ENCODE data around the gene FAM163A. TPM values are rescaled to one million over a fixed set of nuclear protein-coding genes. Genes with fewer than 3 reads are reported as not detected.

Gene FAM163A
- total and polyA plus RNA-seq, 2 donors (not counting 1 experiment from before 2014, with no cell fraction given) = not detected

GRCh38 chr1:179744401-179745130, 1.5 kb downstream of the FAM163A start:
- DNase-seq (ENCODE audit: low read depth in 2 of 2) = no peak
- TF ChIP-seq CTCF (conservative IDR thresholded peaks at IDR 0.05 in 1 of 2, IDR thresholded peaks at IDR 0.05 in 1 of 2; ENCODE audit: low read depth in 1 of 2, low read length in 2 of 2) = no peak
- TF ChIP-seq EZH2 (IDR thresholded peaks at IDR 0.05; ENCODE audit: low read length, missing control alignments) = peak; percentile 3
- Histone ChIP-seq H3K79me2 (ENCODE audit: control insufficient read depth, insufficient read depth, low read length) (no peaks in the 10 kb centered on the region), H2AFZ (ENCODE audit: low read length) (no peak overlapping the region), H3K9me3 (ENCODE audit: control insufficient read depth, insufficient read depth, low read depth, low read length) (no peaks in the 10 kb centered on the region), H3K4me3 (replicated peaks in 1 of 4; ENCODE audit: control extremely low read depth in 1 of 4, insufficient read depth in 1 of 4, low read depth in 3 of 4, low read length in 4 of 4) (no peak overlapping the region), H3K4me1 (ENCODE audit: control insufficient read depth, extremely low read depth, insufficient read depth, low read length) (no peaks in the 10 kb centered on the region), H3K27ac (ENCODE audit: insufficient read depth, low read length) (no peak overlapping the region), H3K36me3 (ENCODE audit: control insufficient read depth, insufficient read depth, low read length) (no peaks in the 10 kb centered on the region), H3K9ac (ENCODE audit: insufficient read depth, low read length) (no peak overlapping the region), H3K4me2 (ENCODE audit: extremely low read depth, insufficient read depth, low read length) (no peak overlapping the region), H3K27me3 (ENCODE audit: control insufficient read depth, insufficient read depth, low read length) (peaks cover 40% of the 10 kb centered on the region), H4K20me1 (ENCODE audit: control insufficient read depth, extremely low read depth, insufficient read depth, low read length) (no peaks in the 10 kb centered on the region)

GRCh38 chr1:179745131-179745611, 2.1 kb downstream of the FAM163A start:
- Histone ChIP-seq H3K4me3 (replicated peaks in 1 of 4; ENCODE audit: control extremely low read depth in 1 of 4, insufficient read depth in 1 of 4, low read depth in 3 of 4, low read length in 4 of 4) (no peak overlapping the region), H3K4me1 (ENCODE audit: control insufficient read depth, extremely low read depth, insufficient read depth, low read length) (no peaks in the 10 kb centered on the region), H3K9ac (ENCODE audit: insufficient read depth, low read length) (no peak overlapping the region), H3K36me3 (ENCODE audit: control insufficient read depth, insufficient read depth, low read length) (no peaks in the 10 kb centered on the region), H3K27me3 (ENCODE audit: control insufficient read depth, insufficient read depth, low read length) (peaks cover 40% of the 10 kb centered on the region), H3K4me2 (ENCODE audit: extremely low read depth, insufficient read depth, low read length) (no peak overlapping the region), H3K27ac (ENCODE audit: insufficient read depth, low read length) (no peak overlapping the region), H4K20me1 (ENCODE audit: control insufficient read depth, extremely low read depth, insufficient read depth, low read length) (no peaks in the 10 kb centered on the region), H3K79me2 (ENCODE audit: control insufficient read depth, insufficient read depth, low read length) (no peaks in the 10 kb centered on the region), H2AFZ (ENCODE audit: low read length) (no peak overlapping the region), H3K9me3 (ENCODE audit: control insufficient read depth, insufficient read depth, low read depth, low read length) (no peaks in the 10 kb centered on the region)
- TF ChIP-seq CTCF (conservative IDR thresholded peaks at IDR 0.05 in 1 of 2, IDR thresholded peaks at IDR 0.05 in 1 of 2; ENCODE audit: low read depth in 1 of 2, low read length in 2 of 2) = no peak
- TF ChIP-seq EZH2 (IDR thresholded peaks at IDR 0.05; ENCODE audit: low read length, missing control alignments) = peak; percentile 9
- DNase-seq (ENCODE audit: low read depth in 2 of 2) = no peak

GRCh38 chr1:179745743-179746142, 2.7 kb downstream of the FAM163A start:
- Histone ChIP-seq H3K4me3 (replicated peaks in 1 of 4; ENCODE audit: control extremely low read depth in 1 of 4, insufficient read depth in 1 of 4, low read depth in 3 of 4, low read length in 4 of 4) (no peak overlapping the region), H3K36me3 (ENCODE audit: control insufficient read depth, insufficient read depth, low read length) (no peaks in the 10 kb centered on the region), H3K9ac (ENCODE audit: insufficient read depth, low read length) (no peak overlapping the region), H2AFZ (ENCODE audit: low read length) (no peak overlapping the region), H4K20me1 (ENCODE audit: control insufficient read depth, extremely low read depth, insufficient read depth, low read length) (no peaks in the 10 kb centered on the region), H3K27me3 (ENCODE audit: control insufficient read depth, insufficient read depth, low read length) (peaks cover 40% of the 10 kb centered on the region), H3K79me2 (ENCODE audit: control insufficient read depth, insufficient read depth, low read length) (no peaks in the 10 kb centered on the region), H3K4me2 (ENCODE audit: extremely low read depth, insufficient read depth, low read length) (no peak overlapping the region), H3K9me3 (ENCODE audit: control insufficient read depth, insufficient read depth, low read depth, low read length) (no peaks in the 10 kb centered on the region), H3K27ac (ENCODE audit: insufficient read depth, low read length) (no peak overlapping the region), H3K4me1 (ENCODE audit: control insufficient read depth, extremely low read depth, insufficient read depth, low read length) (no peaks in the 10 kb centered on the region)
- TF ChIP-seq EZH2 (IDR thresholded peaks at IDR 0.05; ENCODE audit: low read length, missing control alignments) (no peak), CTCF (conservative IDR thresholded peaks at IDR 0.05 in 1 of 2, IDR thresholded peaks at IDR 0.05 in 1 of 2; ENCODE audit: low read depth in 1 of 2, low read length in 2 of 2) (no peak)
- no peak for DNase-seq (ENCODE audit: low read depth in 2 of 2)

Data from fibroblast of lung (primary cell).